Measurements from ENCODE around the gene FLNB.
A peak's percentile ranks its signal among the peaks of the same experiment; 100 is the strongest.

The FLNB gene

DNA sequence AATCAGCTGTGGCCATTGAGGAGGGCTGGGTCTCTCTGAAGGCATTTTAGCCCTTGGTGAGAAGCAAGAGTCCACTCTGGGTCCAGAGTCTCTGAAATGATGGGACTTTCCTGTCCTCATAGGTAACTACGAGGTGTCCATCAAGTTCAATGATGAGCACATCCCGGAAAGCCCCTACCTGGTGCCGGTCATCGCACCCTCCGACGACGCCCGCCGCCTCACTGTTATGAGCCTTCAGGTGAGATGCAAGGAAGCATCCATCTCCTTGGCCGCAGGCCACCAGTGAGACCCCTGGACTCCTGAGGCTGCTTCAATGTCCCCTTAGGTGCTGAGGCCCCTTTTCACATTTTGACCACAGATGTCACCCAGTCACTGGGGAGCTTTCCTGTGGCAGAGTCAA, 147.6 kb downstream of the FLNB start:
- Histone ChIP-seq H2BK12ac (ENCODE audit: low read length in 2 of 2) (no peak overlapping the region), H3K4me2 (ENCODE audit: low read length, poor library complexity, severe bottlenecking) (no peak overlapping the region), H3K14ac (ENCODE audit: low read length in 2 of 2) (no peak overlapping the region), H2BK120ac (ENCODE audit: low read depth, low read length) (no peak overlapping the region), H3K4me1 (ENCODE audit: control insufficient read depth, insufficient read depth, low read depth, low read length) (no peaks in the 10 kb centered on the region), H2BK15ac (ENCODE audit: low read depth, poor library complexity, severe bottlenecking) (no peak overlapping the region), H2AK5ac (ENCODE audit: low read length, severe bottlenecking) (no peak overlapping the region), H3K27ac (ENCODE audit: low read length, poor library complexity, severe bottlenecking) (no peak overlapping the region), H4K8ac (ENCODE audit: low read length) (no peak overlapping the region), H4K91ac (ENCODE audit: low read length) (no peak overlapping the region), H3K18ac (ENCODE audit: low read depth in 1 of 2, low read length in 2 of 2) (no peak overlapping the region), H2AFZ (ENCODE audit: low read depth, low read length) (no peak overlapping the region), H3K4ac (ENCODE audit: low read depth in 1 of 2, low read length in 2 of 2) (no peak overlapping the region), H3K79me1 (replicated peaks; ENCODE audit: low read length, poor library complexity, severe bottlenecking) (peaks cover 9% of the 10 kb centered on the region), H3K36me3 (ENCODE audit: control insufficient read depth in 1 of 2, insufficient read depth in 2 of 2, low read depth in 1 of 2, low read length in 2 of 2) (peaks cover 64 to 86% of the 10 kb centered on the region in 2 experiments), H3K9me3 (ENCODE audit: control insufficient read depth, low read length) (no peaks in the 10 kb centered on the region), H3K27me3 (ENCODE audit: control insufficient read depth in 1 of 2, insufficient read depth in 1 of 2, low read length in 2 of 2) (no peaks in the 10 kb centered on the region), H3K9ac (ENCODE audit: low read length) (no peak overlapping the region), H2BK5ac (ENCODE audit: low read depth, low read length, poor library complexity, severe bottlenecking) (no peak overlapping the region), H3K4me3 (ENCODE audit: insufficient read depth in 1 of 2, low read depth in 1 of 2, low read length in 2 of 2) (no peak overlapping the region), H3K23ac (ENCODE audit: low read length in 2 of 2) (no peak overlapping the region)
- WGBS = 97% methylated on average over 10 of the region's 10 CpGs
- DNase-seq = no peak

DNA sequence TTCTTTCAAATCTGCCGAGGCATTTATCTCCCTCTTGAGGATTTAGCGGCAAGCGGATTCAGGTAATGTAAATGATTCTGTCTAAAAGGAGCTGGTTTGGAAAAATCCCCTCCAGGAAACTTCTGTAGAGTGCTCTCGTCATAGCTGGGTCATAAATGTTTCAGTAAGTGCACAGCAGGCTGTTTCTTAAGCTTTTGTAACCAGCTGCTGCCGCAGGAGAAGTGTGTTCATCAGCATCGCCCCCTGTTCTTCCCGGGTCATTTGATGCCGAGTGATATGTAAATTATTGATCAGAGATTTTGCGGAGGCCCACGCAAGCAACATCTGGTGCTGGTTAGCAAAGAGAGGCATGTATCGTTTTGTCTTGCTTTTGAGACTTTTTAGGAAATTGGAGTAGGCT, 149.5 kb downstream of the FLNB start:
- Histone ChIP-seq H3K23ac (ENCODE audit: low read length in 2 of 2) (no peak overlapping the region), H2BK15ac (ENCODE audit: low read depth, poor library complexity, severe bottlenecking) (no peak overlapping the region), H3K9ac (ENCODE audit: low read length) (no peak overlapping the region), H2AFZ (ENCODE audit: low read depth, low read length) (no peak overlapping the region), H3K4me2 (ENCODE audit: low read length, poor library complexity, severe bottlenecking) (no peak overlapping the region), H2AK5ac (ENCODE audit: low read length, severe bottlenecking) (no peak overlapping the region), H4K8ac (ENCODE audit: low read length) (no peak overlapping the region), H2BK120ac (ENCODE audit: low read depth, low read length) (no peak overlapping the region), H3K4ac (ENCODE audit: low read depth in 1 of 2, low read length in 2 of 2) (no peak overlapping the region), H3K14ac (ENCODE audit: low read length in 2 of 2) (no peak overlapping the region), H3K18ac (ENCODE audit: low read depth in 1 of 2, low read length in 2 of 2) (peak overlapping the region in 1 of 2 experiments; percentile 9), H3K4me3 (ENCODE audit: insufficient read depth in 1 of 2, low read depth in 1 of 2, low read length in 2 of 2) (no peak overlapping the region), H2BK12ac (ENCODE audit: low read length in 2 of 2) (no peak overlapping the region), H3K27me3 (ENCODE audit: control insufficient read depth in 1 of 2, insufficient read depth in 1 of 2, low read length in 2 of 2) (no peaks in the 10 kb centered on the region), H3K9me3 (ENCODE audit: control insufficient read depth, low read length) (no peaks in the 10 kb centered on the region), H3K79me1 (replicated peaks; ENCODE audit: low read length, poor library complexity, severe bottlenecking) (peaks cover 10% of the 10 kb centered on the region), H2BK5ac (ENCODE audit: low read depth, low read length, poor library complexity, severe bottlenecking) (no peak overlapping the region), H3K4me1 (ENCODE audit: control insufficient read depth, insufficient read depth, low read depth, low read length) (peaks cover 6% of the 10 kb centered on the region), H3K36me3 (ENCODE audit: control insufficient read depth in 1 of 2, insufficient read depth in 2 of 2, low read depth in 1 of 2, low read length in 2 of 2) (peaks cover 61 to 77% of the 10 kb centered on the region in 2 experiments), H4K91ac (ENCODE audit: low read length) (no peak overlapping the region), H3K27ac (ENCODE audit: low read length, poor library complexity, severe bottlenecking) (no peak overlapping the region)
- DNase-seq = peak; percentile 53
- 83% methylated on average over 11 of the region's 11 CpGs for WGBS

DNA sequence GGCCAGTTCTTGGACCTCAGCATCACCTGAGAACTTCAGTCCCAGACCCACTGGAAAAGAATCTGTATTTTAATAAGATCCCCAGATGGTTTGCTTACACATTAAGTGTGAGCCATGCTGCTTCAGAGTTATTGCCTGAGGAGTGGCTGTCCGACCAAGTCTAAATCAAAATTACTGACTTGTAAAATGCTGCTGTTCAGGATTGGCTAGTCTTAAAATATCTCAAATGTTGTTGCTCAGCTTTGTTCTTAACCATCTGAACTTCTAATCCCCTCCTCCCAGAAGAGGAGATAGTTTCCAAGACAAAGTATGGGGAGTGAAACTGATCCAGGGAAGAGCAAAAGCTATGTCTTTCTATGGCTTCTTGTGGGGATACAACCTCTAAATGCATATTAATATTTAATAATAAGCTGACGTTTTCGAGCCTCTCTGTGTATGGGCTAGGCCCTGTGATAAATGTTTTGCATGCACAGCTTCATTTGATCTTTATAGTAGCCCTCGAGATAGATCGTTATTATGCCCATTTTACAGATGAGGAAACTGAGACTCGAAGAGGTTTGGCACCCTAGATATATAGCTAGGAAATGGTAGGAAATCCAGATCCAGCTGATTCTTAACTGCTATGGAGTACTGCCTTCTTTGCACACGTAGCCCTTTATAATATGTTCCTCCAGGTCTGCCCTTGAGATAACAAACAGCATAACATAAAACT, 150.4 kb downstream of the FLNB start:
- 95% methylated on average over 7 of the region's 7 CpGs for WGBS
- peaks cover 10% of the 10 kb centered on the region for H3K4me1 ChIP-seq (ENCODE audit: control insufficient read depth, insufficient read depth, low read depth, low read length)

DNA sequence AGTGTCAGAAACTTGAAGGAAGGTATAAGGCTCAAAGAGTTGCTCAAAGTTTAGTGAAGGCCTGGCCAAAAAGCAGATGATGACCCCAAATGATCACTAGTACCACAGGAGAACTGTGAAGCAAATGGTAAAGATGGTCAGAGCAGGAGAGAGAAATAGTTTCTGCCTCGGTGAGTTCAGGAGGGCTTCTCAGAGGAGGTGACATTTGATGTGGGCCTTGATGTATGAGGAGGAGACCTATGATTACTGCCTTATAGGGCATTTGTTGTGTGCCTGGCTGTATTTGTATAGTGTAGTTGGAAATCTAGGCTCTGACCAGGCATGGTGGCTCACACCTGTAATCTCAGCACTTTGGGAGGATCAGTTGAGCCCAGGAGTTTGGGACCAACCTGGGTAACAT, 152.2 kb downstream of the FLNB start:
- peaks cover 56 to 78% of the 10 kb centered on the region in 2 experiments for H3K36me3 ChIP-seq (ENCODE audit: control insufficient read depth in 1 of 2, insufficient read depth in 2 of 2, low read depth in 1 of 2, low read length in 2 of 2)
- DNase-seq = no peak
- WGBS = 100% methylated on average over 1 of the region's 1 CpG
- no peak overlapping the region for H3K23ac ChIP-seq (ENCODE audit: low read length in 2 of 2)
- H3K9ac ChIP-seq (ENCODE audit: low read length) = no peak overlapping the region
- no peak overlapping the region for H2BK12ac ChIP-seq (ENCODE audit: low read length in 2 of 2)
- H2AK5ac ChIP-seq (ENCODE audit: low read length, severe bottlenecking) = peak overlapping the region; percentile 34
- peaks cover 8% of the 10 kb centered on the region for H3K79me1 ChIP-seq (replicated peaks; ENCODE audit: low read length, poor library complexity, severe bottlenecking)
- no peaks in the 10 kb centered on the region for H3K27me3 ChIP-seq (ENCODE audit: control insufficient read depth in 1 of 2, insufficient read depth in 1 of 2, low read length in 2 of 2)
- H4K91ac ChIP-seq (ENCODE audit: low read length) = no peak overlapping the region
- H3K4ac ChIP-seq (ENCODE audit: low read depth in 1 of 2, low read length in 2 of 2) = no peak overlapping the region
- no peak overlapping the region for H2BK5ac ChIP-seq (ENCODE audit: low read depth, low read length, poor library complexity, severe bottlenecking)
- H3K4me3 ChIP-seq (ENCODE audit: insufficient read depth in 1 of 2, low read depth in 1 of 2, low read length in 2 of 2) = no peak overlapping the region
- H3K4me1 ChIP-seq (ENCODE audit: control insufficient read depth, insufficient read depth, low read depth, low read length) = peaks cover 24% of the 10 kb centered on the region
- no peak overlapping the region for H2BK120ac ChIP-seq (ENCODE audit: low read depth, low read length)
- no peaks in the 10 kb centered on the region for H3K9me3 ChIP-seq (ENCODE audit: control insufficient read depth, low read length)
- no peak overlapping the region for H2AFZ ChIP-seq (ENCODE audit: low read depth, low read length)
- no peak overlapping the region for H2BK15ac ChIP-seq (ENCODE audit: low read depth, poor library complexity, severe bottlenecking)
- H3K27ac ChIP-seq (ENCODE audit: low read length, poor library complexity, severe bottlenecking) = no peak overlapping the region
- no peak overlapping the region for H3K14ac ChIP-seq (ENCODE audit: low read length in 2 of 2)
- no peak overlapping the region for H4K8ac ChIP-seq (ENCODE audit: low read length)
- no peak overlapping the region for H3K18ac ChIP-seq (ENCODE audit: low read depth in 1 of 2, low read length in 2 of 2)
- no peak overlapping the region for H3K4me2 ChIP-seq (ENCODE audit: low read length, poor library complexity, severe bottlenecking)

More for the DNA sequence above, 150.4 kb downstream of the FLNB start:
- no peak for DNase-seq
- H3K9me3 ChIP-seq (ENCODE audit: control insufficient read depth, low read length) = no peaks in the 10 kb centered on the region
- no peak overlapping the region for H2AK5ac ChIP-seq (ENCODE audit: low read length, severe bottlenecking)
- H3K14ac ChIP-seq (ENCODE audit: low read length in 2 of 2) = no peak overlapping the region
- peaks cover 10% of the 10 kb centered on the region for H3K79me1 ChIP-seq (replicated peaks; ENCODE audit: low read length, poor library complexity, severe bottlenecking)
- no peak overlapping the region for H2BK12ac ChIP-seq (ENCODE audit: low read length in 2 of 2)
- no peak overlapping the region for H3K9ac ChIP-seq (ENCODE audit: low read length)
- H3K36me3 ChIP-seq (ENCODE audit: control insufficient read depth in 1 of 2, insufficient read depth in 2 of 2, low read depth in 1 of 2, low read length in 2 of 2) = peaks cover 58 to 77% of the 10 kb centered on the region in 2 experiments
- H2AFZ ChIP-seq (ENCODE audit: low read depth, low read length) = no peak overlapping the region
- no peak overlapping the region for H2BK120ac ChIP-seq (ENCODE audit: low read depth, low read length)
- H3K23ac ChIP-seq (ENCODE audit: low read length in 2 of 2) = no peak overlapping the region
- H4K91ac ChIP-seq (ENCODE audit: low read length) = no peak overlapping the region
- no peak overlapping the region for H4K8ac ChIP-seq (ENCODE audit: low read length)
- H3K4me2 ChIP-seq (ENCODE audit: low read length, poor library complexity, severe bottlenecking) = no peak overlapping the region
- no peak overlapping the region for H3K18ac ChIP-seq (ENCODE audit: low read depth in 1 of 2, low read length in 2 of 2)
- H3K4me3 ChIP-seq (ENCODE audit: insufficient read depth in 1 of 2, low read depth in 1 of 2, low read length in 2 of 2) = no peak overlapping the region
- no peak overlapping the region for H3K4ac ChIP-seq (ENCODE audit: low read depth in 1 of 2, low read length in 2 of 2)
- no peaks in the 10 kb centered on the region for H3K27me3 ChIP-seq (ENCODE audit: control insufficient read depth in 1 of 2, insufficient read depth in 1 of 2, low read length in 2 of 2)
- no peak overlapping the region for H3K27ac ChIP-seq (ENCODE audit: low read length, poor library complexity, severe bottlenecking)
- H2BK5ac ChIP-seq (ENCODE audit: low read depth, low read length, poor library complexity, severe bottlenecking) = no peak overlapping the region
- no peak overlapping the region for H2BK15ac ChIP-seq (ENCODE audit: low read depth, poor library complexity, severe bottlenecking)

Measured in mesenchymal stem cell (in vitro differentiated cells and primary cell).